HG03457 (cell line): Measurements from ENCODE around the gene PROM1.

Source experiments
- ATAC-seq: cut with Tn5 transposase; IDR thresholded peaks from one replicate; pipeline ENCODE4 v1.9.1; 2021; ENCODE audit warnings: moderate number of reproducible peaks; ENCODE audit not compliant: unreplicated experiment

Gene PROM1

GRCh38 chr4:16027626-16028025, 56.2 kb downstream of the PROM1 start:
- ATAC-seq = no peak

- no peak for ATAC-seq
Observed at GRCh38 chr4:16027114-16027513, 56.7 kb downstream of the PROM1 start.

GRCh38 chr4:16026160-16026761, 57.6 kb downstream of the PROM1 start:
- ATAC-seq = no peak

GRCh38 chr4:16025268-16025667, 58.6 kb downstream of the PROM1 start:
- no peak for ATAC-seq

GRCh38 chr4:16023776-16024408, 59.9 kb downstream of the PROM1 start:
- ATAC-seq = no peak

- ATAC-seq = no peak
Observed at GRCh38 chr4:16021804-16022560, 61.8 kb downstream of the PROM1 start.

GRCh38 chr4:16019649-16020048, 64.2 kb downstream of the PROM1 start:
- ATAC-seq = no peak

- ATAC-seq = no peak
Observed at GRCh38 chr4:16018841-16019240, 65.0 kb downstream of the PROM1 start.

GRCh38 chr4:16018061-16018676, 65.7 kb downstream of the PROM1 start:
- ATAC-seq = no peak

GRCh38 chr4:16016536-16016935, 67.3 kb downstream of the PROM1 start:
- no peak for ATAC-seq

- no peak for ATAC-seq
Observed at GRCh38 chr4:16011173-16011572, 72.7 kb downstream of the PROM1 start.

- ATAC-seq = no peak
Observed at GRCh38 chr4:16009153-16009552, 74.7 kb downstream of the PROM1 start.

GRCh38 chr4:16007471-16008095, 76.2 kb downstream of the PROM1 start:
- no peak for ATAC-seq

- no peak for ATAC-seq
Observed at GRCh38 chr4:16006771-16007446, 76.9 kb downstream of the PROM1 start.

- ATAC-seq = no peak
Observed at GRCh38 chr4:16005676-16006075, 78.1 kb downstream of the PROM1 start.

GRCh38 chr4:16001484-16001858, 82.4 kb downstream of the PROM1 start:
- ATAC-seq = no peak

- ATAC-seq = no peak
Observed at GRCh38 chr4:16000708-16001483, 82.9 kb downstream of the PROM1 start.

GRCh38 chr4:15996773-15997172, 87.0 kb downstream of the PROM1 start:
- ATAC-seq = no peak

- no peak for ATAC-seq
Observed at GRCh38 chr4:15995826-15996225, 88.0 kb downstream of the PROM1 start.

- no peak for ATAC-seq
Observed at GRCh38 chr4:15992167-15992485, 91.7 kb downstream of the PROM1 start.
